GM12801 (cell line): ENCODE measurements around the gene FCGR3A.

Source experiments
- CTCF ChIP-seq: IDR thresholded peaks from one replicate; pipeline ENCODE4 v1.5.1; 2011; ENCODE audit warnings: control low read depth; ENCODE audit not compliant: insufficient read length; ENCODE audit errors: extremely low read depth

Gene FCGR3A

GRCh38 chr1:161506336-161507223 lies 43.0 kb downstream of the FCGR3A start:
- TF ChIP-seq CTCF = no peak

GRCh38 chr1:161505686-161506085 lies 43.9 kb downstream of the FCGR3A start:
- no peak for TF ChIP-seq CTCF

- TF ChIP-seq CTCF = no peak
These were observed 46.2 kb downstream of the FCGR3A start for GRCh38 chr1:161503394-161503748.

GRCh38 chr1:161502641-161503393 lies 46.8 kb downstream of the FCGR3A start:
- TF ChIP-seq CTCF = no peak

- no peak for TF ChIP-seq CTCF
These were observed 47.4 kb downstream of the FCGR3A start for GRCh38 chr1:161502181-161502580.

- TF ChIP-seq CTCF = no peak
These were observed 48.4 kb downstream of the FCGR3A start for GRCh38 chr1:161501234-161501633.

GRCh38 chr1:161499099-161500039 lies 50.2 kb downstream of the FCGR3A start:
- no peak for TF ChIP-seq CTCF
